ENCODE results near the gene BTBD17. TPM values are rescaled to one million over a fixed set of nuclear protein-coding genes. Genes with fewer than 3 reads are reported as not detected.

BTBD17 gene
- total and polyA plus RNA-seq, 10 of the 15 experiments (the other 5 are each of a cell fraction or from before 2014, with no cell fraction given), result not detected

DNA sequence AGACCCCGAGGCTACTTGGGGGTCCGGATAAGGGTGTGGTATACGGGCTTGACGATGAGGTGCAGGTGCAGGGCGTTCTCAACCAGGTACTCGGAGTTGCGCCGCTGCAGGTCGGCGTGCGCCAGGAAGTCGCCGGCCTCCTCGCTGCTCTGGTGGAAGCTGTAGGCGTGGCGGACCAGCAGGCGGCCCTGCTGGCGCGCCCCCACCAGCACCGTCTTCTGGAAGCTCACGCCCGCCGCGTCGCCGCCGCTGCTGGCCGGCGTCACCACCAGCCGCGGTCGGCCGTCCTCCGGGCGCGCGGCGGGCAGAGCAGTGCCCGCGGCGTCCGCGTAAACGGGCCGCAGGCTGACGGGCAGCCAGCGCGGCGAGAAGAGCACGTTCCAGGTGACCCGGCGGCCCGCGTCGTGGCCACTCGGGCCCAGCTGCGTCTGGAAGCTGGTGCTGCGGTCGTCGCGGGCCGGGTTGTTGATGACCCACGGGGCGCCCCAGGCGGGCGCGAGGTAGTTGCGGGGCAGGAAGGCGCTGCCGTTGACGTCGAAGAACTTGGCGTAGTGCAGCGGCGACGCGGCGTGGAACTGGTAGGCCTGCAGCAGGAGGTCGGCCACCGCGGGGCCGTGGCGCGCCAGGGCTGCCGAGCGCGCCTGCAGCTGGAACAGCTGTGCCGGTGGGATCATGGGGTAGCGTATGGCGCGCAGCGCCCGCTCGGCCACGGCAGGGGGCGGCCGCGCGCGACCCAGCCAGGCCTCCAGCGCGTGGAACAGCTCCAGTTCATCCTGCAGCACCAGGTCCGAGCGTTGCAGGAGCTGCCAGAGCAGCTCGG is 4.8 kb downstream of the BTBD17 start:
- Histone ChIP-seq H4K20me1 (ENCODE audit: control insufficient read depth, insufficient read depth) (no peaks in the 10 kb centered on the region; the same call in 1 of the 2 replicates), H3K9ac (ENCODE audit: control insufficient read depth, insufficient read depth, low read length) (no peak overlapping the region), H3K9me3 (replicated peaks; ENCODE audit: control insufficient read depth, insufficient read depth, low read length) (no peaks in the 10 kb centered on the region), H3K27ac (ENCODE audit: control insufficient read depth, insufficient read depth) (no peak overlapping the region), H3K79me2 (ENCODE audit: control insufficient read depth, insufficient read depth, low read length) (no peaks in the 10 kb centered on the region), H3K36me3 (ENCODE audit: control insufficient read depth in 2 of 2, insufficient read depth in 2 of 2, low read length in 1 of 2) (no peaks in the 10 kb centered on the region), H3K4me2 (ENCODE audit: control insufficient read depth, insufficient read depth) (no peak overlapping the region), H3K4me3 (no peak overlapping the region), H3K4me1 (ENCODE audit: control insufficient read depth, insufficient read depth, low read length) (no peaks in the 10 kb centered on the region), H2AFZ (ENCODE audit: control insufficient read depth, low read depth, low read length) (no peak overlapping the region), H3K27me3 (replicated peaks in 1 of 2; ENCODE audit: control insufficient read depth in 2 of 2, insufficient read depth in 2 of 2, low read length in 1 of 2) (peaks cover 5 to 10% of the 10 kb centered on the region in 2 experiments; a peak in 3 of 4 replicates)
- no peak for TF ChIP-seq SRF (IDR thresholded peaks at IDR 0.05; ENCODE audit: low read depth in 2 of 2, low read length in 2 of 2)
- peak; percentile 20 for TF ChIP-seq SUZ12 (IDR thresholded peaks at IDR 0.05; ENCODE audit: unreplicated experiment)
- TF ChIP-seq SMARCA5 (IDR thresholded peaks at IDR 0.05), result no peak
- no peak for TF ChIP-seq POLR2AphosphoS5 (IDR thresholded peaks at IDR 0.05; ENCODE audit: low read length)
- POLR2A ChIA-PET, result no interaction called here
- FAIRE-seq, result no peak
- ATAC-seq, result no peak
- CTCF ChIA-PET, result no interaction called here
- RAD21 ChIA-PET (ENCODE audit: unreplicated experiment), result no interaction called here
- 17% methylated on average over 92 of the region's 105 CpGs for WGBS (ENCODE audit: insufficient coverage, insufficient replicate concordance, low lambda C conversion rate, missing lambda C conversion rate)
- in situ Hi-C loops (cut with MboI), result no loop called here
- SMC1A ChIA-PET (ENCODE audit: uncharacterized antibody, unreplicated experiment), result no interaction called here
- intact Hi-C loops (cut with micrococcal nuclease; ENCODE audit: unreplicated experiment), result no loop called here
- DNase-seq (ENCODE audit: low read depth, low spot score), result no peak
- BruUV-seq (replicated peaks), result no TSS peak

DNA sequence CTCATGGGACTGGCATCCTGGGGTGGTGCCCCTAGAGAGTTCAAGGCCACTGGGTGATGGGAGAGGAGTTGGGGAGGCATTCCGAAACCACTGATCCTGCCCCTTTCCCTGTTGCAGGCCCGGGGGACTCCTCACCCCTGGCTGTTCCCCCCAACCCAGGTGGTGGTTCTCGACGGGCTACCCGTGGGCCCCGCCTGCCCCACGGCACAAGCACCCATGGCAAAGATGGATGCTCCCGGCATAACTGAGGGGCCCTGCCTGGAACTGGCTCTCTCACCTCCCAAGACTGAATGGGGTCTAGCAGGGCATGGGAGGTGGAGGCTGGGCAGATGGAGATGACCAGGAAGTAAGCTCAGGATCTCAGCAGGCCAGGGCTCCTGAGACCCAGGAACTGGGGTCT is 6.6 kb downstream of the BTBD17 start:
- Histone ChIP-seq H3K4me3 (no peak overlapping the region), H2AFZ (ENCODE audit: control insufficient read depth, low read depth, low read length) (no peak overlapping the region), H4K20me1 (ENCODE audit: control insufficient read depth, insufficient read depth) (no peaks in the 10 kb centered on the region), H3K4me2 (ENCODE audit: control insufficient read depth, insufficient read depth) (no peak overlapping the region), H3K27ac (ENCODE audit: control insufficient read depth, insufficient read depth) (no peak overlapping the region), H3K79me2 (ENCODE audit: control insufficient read depth, insufficient read depth, low read length) (no peaks in the 10 kb centered on the region), H3K4me1 (ENCODE audit: control insufficient read depth, insufficient read depth, low read length) (no peaks in the 10 kb centered on the region), H3K27me3 (replicated peaks in 1 of 2; ENCODE audit: control insufficient read depth in 2 of 2, insufficient read depth in 2 of 2, low read length in 1 of 2) (peaks cover 3 to 8% of the 10 kb centered on the region in 2 experiments; a peak in 3 of 4 replicates), H3K9ac (ENCODE audit: control insufficient read depth, insufficient read depth, low read length) (no peak overlapping the region), H3K36me3 (ENCODE audit: control insufficient read depth in 2 of 2, insufficient read depth in 2 of 2, low read length in 1 of 2) (no peaks in the 10 kb centered on the region), H3K9me3 (replicated peaks; ENCODE audit: control insufficient read depth, insufficient read depth, low read length) (no peaks in the 10 kb centered on the region)
- SMC1A ChIA-PET (ENCODE audit: uncharacterized antibody, unreplicated experiment), result no interaction called here
- in situ Hi-C loops (cut with MboI), result no loop called here
- POLR2A ChIA-PET, result no interaction called here
- no peak for FAIRE-seq
- RAD21 ChIA-PET (ENCODE audit: unreplicated experiment), result no interaction called here
- intact Hi-C loops (cut with micrococcal nuclease; ENCODE audit: unreplicated experiment), result loop anchor here (2.0 kb wide), 1 partner anchor 54 kb away; no protein-coding TSS in a partner anchor
- no peak for ATAC-seq
- no peak for DNase-seq (ENCODE audit: low read depth, low spot score)
- WGBS (ENCODE audit: insufficient coverage, insufficient replicate concordance, low lambda C conversion rate, missing lambda C conversion rate), result 20% methylated on average over 8 of the region's 8 CpGs
- CTCF ChIA-PET, result interaction anchor here (1.2 to 1.7 kb wide), 3 partner anchors 50 to 70 kb away, joined by 3 to 4 read pairs (median 3); no protein-coding TSS in a partner anchor
- BruUV-seq (replicated peaks), result no TSS peak
- TF ChIP-seq, protein P1, sequence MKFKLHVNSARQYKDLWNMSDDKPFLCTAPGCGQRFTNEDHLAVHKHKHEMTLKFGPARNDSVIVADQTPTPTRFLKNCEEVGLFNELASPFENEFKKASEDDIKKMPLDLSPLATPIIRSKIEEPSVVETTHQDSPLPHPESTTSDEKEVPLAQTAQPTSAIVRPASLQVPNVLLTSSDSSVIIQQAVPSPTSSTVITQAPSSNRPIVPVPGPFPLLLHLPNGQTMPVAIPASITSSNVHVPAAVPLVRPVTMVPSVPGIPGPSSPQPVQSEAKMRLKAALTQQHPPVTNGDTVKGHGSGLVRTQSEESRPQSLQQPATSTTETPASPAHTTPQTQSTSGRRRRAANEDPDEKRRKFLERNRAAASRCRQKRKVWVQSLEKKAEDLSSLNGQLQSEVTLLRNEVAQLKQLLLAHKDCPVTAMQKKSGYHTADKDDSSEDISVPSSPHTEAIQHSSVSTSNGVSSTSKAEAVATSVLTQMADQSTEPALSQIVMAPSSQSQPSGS (IDR thresholded peaks at IDR 0.05; ENCODE audit: low read length), result no peak
- TF ChIP-seq, protein P2, sequence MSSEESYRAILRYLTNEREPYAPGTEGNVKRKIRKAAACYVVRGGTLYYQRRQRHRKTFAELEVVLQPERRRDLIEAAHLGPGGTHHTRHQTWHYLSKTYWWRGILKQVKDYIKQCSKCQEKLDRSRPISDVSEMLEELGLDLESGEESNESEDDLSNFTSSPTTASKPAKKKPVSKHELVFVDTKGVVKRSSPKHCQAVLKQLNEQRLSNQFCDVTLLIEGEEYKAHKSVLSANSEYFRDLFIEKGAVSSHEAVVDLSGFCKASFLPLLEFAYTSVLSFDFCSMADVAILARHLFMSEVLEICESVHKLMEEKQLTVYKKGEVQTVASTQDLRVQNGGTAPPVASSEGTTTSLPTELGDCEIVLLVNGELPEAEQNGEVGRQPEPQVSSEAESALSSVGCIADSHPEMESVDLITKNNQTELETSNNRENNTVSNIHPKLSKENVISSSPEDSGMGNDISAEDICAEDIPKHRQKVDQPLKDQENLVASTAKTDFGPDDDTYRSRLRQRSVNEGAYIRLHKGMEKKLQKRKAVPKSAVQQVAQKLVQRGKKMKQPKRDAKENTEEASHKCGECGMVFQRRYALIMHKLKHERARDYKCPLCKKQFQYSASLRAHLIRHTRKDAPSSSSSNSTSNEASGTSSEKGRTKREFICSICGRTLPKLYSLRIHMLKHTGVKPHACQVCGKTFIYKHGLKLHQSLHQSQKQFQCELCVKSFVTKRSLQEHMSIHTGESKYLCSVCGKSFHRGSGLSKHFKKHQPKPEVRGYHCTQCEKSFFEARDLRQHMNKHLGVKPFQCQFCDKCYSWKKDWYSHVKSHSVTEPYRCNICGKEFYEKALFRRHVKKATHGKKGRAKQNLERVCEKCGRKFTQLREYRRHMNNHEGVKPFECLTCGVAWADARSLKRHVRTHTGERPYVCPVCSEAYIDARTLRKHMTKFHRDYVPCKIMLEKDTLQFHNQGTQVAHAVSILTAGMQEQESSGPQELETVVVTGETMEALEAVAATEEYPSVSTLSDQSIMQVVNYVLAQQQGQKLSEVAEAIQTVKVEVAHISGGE (CRISPR knock-in tag; IDR thresholded peaks at IDR 0.05), result no peak
- no peak for TF ChIP-seq KDM1A (IDR thresholded peaks at IDR 0.05; ENCODE audit: borderline replicate concordance)
- TF ChIP-seq RB1 (IDR thresholded peaks at IDR 0.05; ENCODE audit: borderline replicate concordance), result no peak
- no peak for TF ChIP-seq MYB (IDR thresholded peaks at IDR 0.05; ENCODE audit: borderline replicate concordance, low read depth, low read length)
- no peak for TF ChIP-seq CBFB (IDR thresholded peaks at IDR 0.05; ENCODE audit: low read depth)
- TF ChIP-seq CREM (IDR thresholded peaks at IDR 0.05; ENCODE audit: low read depth), result no peak
- TF ChIP-seq CREB1 (IDR thresholded peaks at IDR 0.05; ENCODE audit: low read depth), result no peak
- TF ChIP-seq CEBPB (IDR thresholded peaks at IDR 0.05; ENCODE audit: borderline replicate concordance in 1 of 2, low read depth in 2 of 2, low read length in 2 of 2), result no peak

Data from GM12878 (cell line).